Activated CD4-positive, alpha-beta T cell treated with anti-CD3 and anti-CD28 coated beads, Interleukin-2, amount 50 U/mL, for 48 hours (primary cell): ENCODE results near the gene ACSF3.
A peak's percentile ranks its signal among the peaks of the same experiment; 100 is the strongest.

Source experiments
- DNase-seq, 2 experiments: peaks; one replicate each; pipeline ENCODE4 v3.0.0-alpha.2; 2020

Gene ACSF3

GRCh38 chr16:89096042-89096717 lies 2.5 kb downstream of the ACSF3 start:
- no peak for DNase-seq

- peak; percentile 39 to 49 for DNase-seq
These were observed 3.2 kb downstream of the ACSF3 start for GRCh38 chr16:89096768-89097391.

- no peak for DNase-seq
These were observed 3.7 kb downstream of the ACSF3 start for GRCh38 chr16:89097392-89097772.

- no peak for DNase-seq
These were observed 5.2 kb downstream of the ACSF3 start for GRCh38 chr16:89098767-89099430.

- DNase-seq: peak in 1 of 2 experiments; percentile 30
These were observed 6.3 kb downstream of the ACSF3 start for GRCh38 chr16:89099905-89100304.

GRCh38 chr16:89100601-89101302 lies 7.1 kb downstream of the ACSF3 start:
- DNase-seq: no peak

GRCh38 chr16:89101303-89102040 lies 7.8 kb downstream of the ACSF3 start:
- no peak for DNase-seq

GRCh38 chr16:89102041-89102471 lies 8.4 kb downstream of the ACSF3 start:
- no peak for DNase-seq

GRCh38 chr16:89102481-89103073 lies 8.9 kb downstream of the ACSF3 start:
- DNase-seq: no peak

- no peak for DNase-seq
These were observed 9.5 kb downstream of the ACSF3 start for GRCh38 chr16:89103156-89103555.

GRCh38 chr16:89103781-89104180 lies 10.1 kb downstream of the ACSF3 start:
- no peak for DNase-seq

GRCh38 chr16:89104303-89104702 lies 10.7 kb downstream of the ACSF3 start:
- no peak for DNase-seq

- DNase-seq: no peak
These were observed 11.4 kb downstream of the ACSF3 start for GRCh38 chr16:89104930-89105571.

- no peak for DNase-seq
These were observed 12.0 kb downstream of the ACSF3 start for GRCh38 chr16:89105599-89106151.

GRCh38 chr16:89106533-89107202 lies 13.0 kb downstream of the ACSF3 start:
- no peak for DNase-seq

- DNase-seq: no peak
These were observed 13.5 kb downstream of the ACSF3 start for GRCh38 chr16:89107203-89107582.

- no peak for DNase-seq
These were observed 14.8 kb downstream of the ACSF3 start for GRCh38 chr16:89108416-89108815.

GRCh38 chr16:89110641-89111040 lies 17.0 kb downstream of the ACSF3 start:
- no peak for DNase-seq

GRCh38 chr16:89111263-89111662 lies 17.6 kb downstream of the ACSF3 start:
- no peak for DNase-seq

- no peak for DNase-seq
These were observed 18.9 kb downstream of the ACSF3 start for GRCh38 chr16:89112377-89113151.
